Measurements from ENCODE around the gene LITAFD.

The LITAFD gene

GRCh38 chr16:8888951-8889892 lies 7.1 kb downstream of the LITAFD start:
- no peak for TF ChIP-seq CTCF (IDR thresholded peaks at IDR 0.05; ENCODE audit: extremely low read depth, insufficient read depth, missing control alignments)
- in situ Hi-C loops (cut with MboI; ENCODE audit: low pct_unique_long_range_greater_than_20kb, low sequenced_read_pairs, unreplicated experiment), result no loop called here

GRCh38 chr16:8889893-8890548 lies 7.9 kb downstream of the LITAFD start:
- in situ Hi-C loops (cut with MboI; ENCODE audit: low pct_unique_long_range_greater_than_20kb, low sequenced_read_pairs, unreplicated experiment), result no loop called here
- TF ChIP-seq CTCF (IDR thresholded peaks at IDR 0.05; ENCODE audit: extremely low read depth, insufficient read depth, missing control alignments), result no peak
- no peak for DNase-seq (ENCODE audit: low spot score)

More at GRCh38 chr16:8888951-8889892, 7.1 kb downstream of the LITAFD start:
- no peak for DNase-seq (ENCODE audit: low spot score)

- no peak for DNase-seq (ENCODE audit: low spot score)
- in situ Hi-C loops (cut with MboI; ENCODE audit: low pct_unique_long_range_greater_than_20kb, low sequenced_read_pairs, unreplicated experiment), result no loop called here
- TF ChIP-seq CTCF (IDR thresholded peaks at IDR 0.05; ENCODE audit: extremely low read depth, insufficient read depth, missing control alignments), result no peak
These were observed 8.4 kb downstream of the LITAFD start for GRCh38 chr16:8890549-8890921.

GRCh38 chr16:8892101-8892575 lies 10.0 kb downstream of the LITAFD start:
- no peak for TF ChIP-seq CTCF (IDR thresholded peaks at IDR 0.05; ENCODE audit: extremely low read depth, insufficient read depth, missing control alignments)
- no peak for DNase-seq (ENCODE audit: low spot score)
- in situ Hi-C loops (cut with MboI; ENCODE audit: low pct_unique_long_range_greater_than_20kb, low sequenced_read_pairs, unreplicated experiment), result no loop called here

GRCh38 chr16:8893426-8893825 lies 11.3 kb downstream of the LITAFD start:
- no peak for DNase-seq (ENCODE audit: low spot score)
- no peak for TF ChIP-seq CTCF (IDR thresholded peaks at IDR 0.05; ENCODE audit: extremely low read depth, insufficient read depth, missing control alignments)
- in situ Hi-C loops (cut with MboI; ENCODE audit: low pct_unique_long_range_greater_than_20kb, low sequenced_read_pairs, unreplicated experiment), result no loop called here

GRCh38 chr16:8893976-8894690 lies 12.0 kb downstream of the LITAFD start:
- in situ Hi-C loops (cut with MboI; ENCODE audit: low pct_unique_long_range_greater_than_20kb, low sequenced_read_pairs, unreplicated experiment), result no loop called here
- no peak for TF ChIP-seq CTCF (IDR thresholded peaks at IDR 0.05; ENCODE audit: extremely low read depth, insufficient read depth, missing control alignments)
- DNase-seq (ENCODE audit: low spot score), result no peak
